A375 (cell line): ENCODE results near the gene JAG2. TPM values are rescaled to one million over a fixed set of nuclear protein-coding genes. Genes with fewer than 3 reads are reported as not detected.

ENCODE experiments used
- small RNA-seq: library from RNA; depleted of rRNA; stranded (forward); fragments of <200 nt; gene quantifications from one replicate; pipeline ENCODE3, GENCODE V24; 2014
- total RNA-seq: library from RNA; depleted of rRNA; stranded (reverse); fragments of >200 nt; shearing (Covaris generic); gene quantifications from 2 replicates; pipeline ENCODE4 v1.2.3, GENCODE V29; 2014; rRNA removed

Gene JAG2
- 0.27 and 0.34 TPM in 2 replicates for total RNA-seq

GRCh38 chr14:105168496-105168978 is at the start of gene JAG2:
TSS of gene JAG2 (minus strand) at chr14:105168776. CDS start at chr14:105168420, 356 bp downstream.

GRCh38 chr14:105180592-105181548 is 12.3 kb upstream of the JAG2 start, which contains the start of gene NUDT14:
TSS of gene NUDT14 (minus strand) at chr14:105181312. CDS start at chr14:105181209, 103 bp downstream.

Small RNA genes within 50 kb of the gene (small RNA-seq; reads per million reads assigned to genes)
- gene AL512356.2 (not detected), gene MIR6765 (not detected)

Other genes with a start within 250 kb of the JAG2 start
- gene PLD4, start 243.9 kb downstream of the JAG2 start, total RNA-seq, result 0.03 and 0.04 TPM in 2 replicates
- 12.6 and 14.7 TPM in 2 replicates for gene AHNAK2, start 190.4 kb downstream of the JAG2 start, total RNA-seq
- gene CLBA1, start 183.0 kb downstream of the JAG2 start, total RNA-seq, result 8.4 and 12.0 TPM in 2 replicates
- gene CDCA4, start 147.7 kb downstream of the JAG2 start, total RNA-seq, result 67.5 and 70.2 TPM in 2 replicates
- 0.16 TPM in 1 of 2 replicates, not detected in the other for gene GPR132, start 103.3 kb downstream of the JAG2 start, total RNA-seq
- 5.0 TPM in 2 replicates for gene NUDT14, start 12.5 kb upstream of the JAG2 start, total RNA-seq
- gene BTBD6, start 79.8 kb upstream of the JAG2 start, total RNA-seq, result 32.7 and 32.9 TPM in 2 replicates
- gene BRF1, start 132.2 kb upstream of the JAG2 start, total RNA-seq, result 39.5 and 46.1 TPM in 2 replicates
- gene PACS2, start 146.0 kb upstream of the JAG2 start, total RNA-seq, result 23.9 and 36.4 TPM in 2 replicates
- gene TEX22, start 229.8 kb upstream of the JAG2 start, total RNA-seq, result 0.08 and 0.27 TPM in 2 replicates